ENCODE results near the gene CCDC183.

Gene CCDC183

DNA sequence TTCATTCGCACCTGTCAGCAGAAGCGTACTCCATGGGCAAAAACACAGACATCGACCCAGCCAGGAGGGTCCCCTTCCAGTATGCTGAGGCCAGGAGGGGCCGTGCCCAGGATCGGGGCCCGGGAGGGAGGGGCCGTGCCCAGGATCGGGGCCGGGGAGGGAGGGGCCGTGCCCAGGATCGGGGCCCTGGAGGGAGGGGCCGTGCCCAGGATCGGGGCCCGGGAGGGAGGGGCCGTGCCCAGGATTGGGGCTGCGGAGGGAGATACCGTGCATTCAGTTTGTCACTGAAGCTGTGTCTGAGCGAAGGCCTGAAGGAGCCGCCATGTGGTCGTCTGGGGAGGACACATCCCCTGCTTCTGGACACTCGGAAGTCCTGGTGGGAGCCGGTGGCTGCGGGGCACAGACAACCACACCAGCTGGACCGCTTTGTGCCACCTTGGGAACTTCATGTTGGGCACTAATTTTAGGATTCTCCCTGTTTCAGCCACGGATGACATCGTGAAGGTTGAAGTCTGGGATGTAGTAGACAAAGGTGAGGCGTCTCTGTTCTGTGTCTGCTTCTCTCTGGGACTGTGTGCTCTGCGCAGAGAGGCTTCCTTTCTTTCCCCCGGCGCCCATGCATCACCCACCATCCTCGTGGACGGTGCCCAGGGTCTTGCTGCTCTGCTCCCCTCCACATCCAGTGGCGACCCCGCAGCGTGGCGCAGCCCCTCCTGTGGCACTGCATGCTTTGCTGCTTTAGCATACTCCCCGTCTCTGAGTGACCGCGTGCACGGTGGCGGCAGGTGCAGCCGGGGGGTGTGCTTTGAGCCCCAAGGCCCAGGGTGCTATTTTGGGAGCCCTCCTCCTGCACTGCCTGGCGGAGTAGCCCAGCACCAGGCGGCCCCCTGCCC lies 29.4 kb downstream of the CCDC183 start:
- Histone ChIP-seq H3K9ac (ENCODE audit: low read length) (no peak overlapping the region), H3K18ac (ENCODE audit: low read length) (no peak overlapping the region), H3K4me2 (ENCODE audit: low read length) (no peak overlapping the region), H3K4ac (ENCODE audit: low read depth, low read length) (no peak overlapping the region), H3K27me3 (ENCODE audit: insufficient read depth, low read length, poor library complexity) (no peaks in the 10 kb centered on the region), H3K36me3 (ENCODE audit: control insufficient read depth, insufficient read depth, low read length) (peaks cover 19% of the 10 kb centered on the region), H3K23ac (ENCODE audit: low read length) (no peak overlapping the region), H3K27ac (ENCODE audit: low read depth, low read length) (no peak overlapping the region), H4K8ac (ENCODE audit: low read depth, low read length) (no peak overlapping the region), H3K56ac (ENCODE audit: low read length) (no peak overlapping the region), H3K4me1 (ENCODE audit: control insufficient read depth, low read depth, low read length) (no peaks in the 10 kb centered on the region), H3K79me1 (ENCODE audit: low read length) (peaks cover 8% of the 10 kb centered on the region), H2AK5ac (ENCODE audit: low read length) (no peak overlapping the region), H3K79me2 (ENCODE audit: control insufficient read depth, insufficient read depth, low read length) (peaks cover 4% of the 10 kb centered on the region), H2BK15ac (replicated peaks; ENCODE audit: low read depth) (no peak overlapping the region), H3K4me3 (ENCODE audit: low read length) (no peak overlapping the region), H2BK120ac (ENCODE audit: low read depth, low read length) (no peak overlapping the region), H2BK5ac (ENCODE audit: low read length) (no peak overlapping the region), H4K5ac (ENCODE audit: low read length) (no peak overlapping the region)
- WGBS (ENCODE audit: extremely low coverage, insufficient coverage, low lambda C conversion rate) = no CpG with 5 or more reads among the region's 44 CpGs
- DNase-seq = no peak

DNA sequence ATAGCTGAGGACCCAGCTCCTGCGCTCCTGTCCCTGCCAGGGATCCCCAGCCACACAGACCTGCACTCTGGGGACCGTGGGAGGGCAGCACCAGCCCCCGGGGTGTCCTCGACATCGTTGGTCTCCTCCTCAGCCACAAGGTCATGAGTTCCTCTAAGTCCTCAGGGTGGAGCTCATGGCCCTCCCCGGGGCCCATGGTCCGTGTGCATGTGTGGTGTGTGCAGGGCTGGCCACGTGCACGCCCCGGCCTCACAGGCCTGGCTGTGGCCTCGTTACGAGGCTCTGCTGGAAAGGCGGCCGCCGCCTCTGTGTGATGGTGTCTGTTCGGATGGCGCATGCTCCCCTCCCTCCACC lies 30.0 kb downstream of the CCDC183 start:
- no peak overlapping the region for H4K8ac ChIP-seq (ENCODE audit: low read depth, low read length)
- H3K79me2 ChIP-seq (ENCODE audit: control insufficient read depth, insufficient read depth, low read length) = peaks cover 4% of the 10 kb centered on the region
- no peak overlapping the region for H3K4ac ChIP-seq (ENCODE audit: low read depth, low read length)
- peaks cover 8% of the 10 kb centered on the region for H3K79me1 ChIP-seq (ENCODE audit: low read length)
- H3K4me3 ChIP-seq (ENCODE audit: low read length) = no peak overlapping the region
- no peak overlapping the region for H2BK5ac ChIP-seq (ENCODE audit: low read length)
- no peak overlapping the region for H2BK15ac ChIP-seq (replicated peaks; ENCODE audit: low read depth)
- no peak overlapping the region for H3K4me2 ChIP-seq (ENCODE audit: low read length)
- no peak overlapping the region for H3K18ac ChIP-seq (ENCODE audit: low read length)
- H3K4me1 ChIP-seq (ENCODE audit: control insufficient read depth, low read depth, low read length) = no peaks in the 10 kb centered on the region
- no peak overlapping the region for H2BK120ac ChIP-seq (ENCODE audit: low read depth, low read length)
- H2AK5ac ChIP-seq (ENCODE audit: low read length) = no peak overlapping the region
- no peak overlapping the region for H3K9ac ChIP-seq (ENCODE audit: low read length)
- H3K36me3 ChIP-seq (ENCODE audit: control insufficient read depth, insufficient read depth, low read length) = peaks cover 19% of the 10 kb centered on the region
- H3K27me3 ChIP-seq (ENCODE audit: insufficient read depth, low read length, poor library complexity) = no peaks in the 10 kb centered on the region
- no peak for DNase-seq
- no peak overlapping the region for H3K56ac ChIP-seq (ENCODE audit: low read length)
- no CpG with 5 or more reads among the region's 17 CpGs for WGBS (ENCODE audit: extremely low coverage, insufficient coverage, low lambda C conversion rate)
- no peak overlapping the region for H3K23ac ChIP-seq (ENCODE audit: low read length)
- no peak overlapping the region for H4K5ac ChIP-seq (ENCODE audit: low read length)
- H3K27ac ChIP-seq (ENCODE audit: low read depth, low read length) = no peak overlapping the region

DNA sequence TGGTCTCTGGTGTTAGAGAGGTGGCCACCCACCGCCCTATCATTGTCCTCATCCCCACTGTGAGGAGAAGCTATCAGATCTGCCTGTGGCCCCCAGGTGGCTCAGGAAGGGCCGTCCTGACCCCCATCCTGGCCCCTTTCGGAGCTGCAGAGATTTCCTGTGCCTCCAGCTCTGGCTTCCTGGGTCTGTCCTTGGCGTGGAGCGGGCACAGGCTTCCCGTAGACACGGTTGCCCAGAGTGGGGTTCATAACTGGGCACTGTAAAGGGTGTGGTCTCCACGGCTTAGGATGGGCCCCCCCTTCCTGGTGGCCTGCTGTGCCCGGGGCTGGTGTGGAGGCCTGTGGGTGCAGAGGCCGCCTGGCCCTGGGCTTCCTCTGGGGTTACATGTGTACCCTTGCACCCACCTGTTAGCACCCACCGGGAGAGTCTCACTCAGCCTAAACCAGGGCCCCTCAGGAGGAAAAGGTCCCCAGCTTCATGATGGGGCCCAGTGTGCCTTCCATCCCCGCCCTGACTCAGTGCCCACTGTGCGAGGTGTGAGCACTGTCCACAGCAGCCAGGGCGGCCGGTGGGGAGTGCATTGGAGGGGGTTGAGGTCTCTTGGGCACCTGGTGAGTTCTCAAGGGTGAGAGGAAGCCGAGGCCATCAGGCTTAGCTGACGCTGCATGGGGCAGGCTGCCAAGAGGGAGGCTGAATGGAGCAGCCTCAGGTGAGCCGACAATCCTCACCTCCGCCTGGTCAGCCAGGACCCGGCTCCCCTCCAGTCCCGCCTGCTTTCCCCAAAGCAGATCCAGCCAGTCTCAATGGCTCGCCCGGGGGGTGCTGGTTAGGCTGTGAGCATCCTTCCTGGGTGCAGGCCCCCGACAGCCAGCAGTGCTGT lies 30.8 kb downstream of the CCDC183 start:
- Histone ChIP-seq H4K8ac (ENCODE audit: low read depth, low read length) (no peak overlapping the region), H3K4me1 (ENCODE audit: control insufficient read depth, low read depth, low read length) (no peaks in the 10 kb centered on the region), H2BK15ac (replicated peaks; ENCODE audit: low read depth) (no peak overlapping the region), H2BK120ac (ENCODE audit: low read depth, low read length) (no peak overlapping the region), H3K36me3 (ENCODE audit: control insufficient read depth, insufficient read depth, low read length) (peaks cover 19% of the 10 kb centered on the region), H3K56ac (ENCODE audit: low read length) (no peak overlapping the region), H3K18ac (ENCODE audit: low read length) (no peak overlapping the region), H3K9ac (ENCODE audit: low read length) (no peak overlapping the region), H3K27ac (ENCODE audit: low read depth, low read length) (no peak overlapping the region), H3K4me3 (ENCODE audit: low read length) (no peak overlapping the region), H3K4me2 (ENCODE audit: low read length) (no peak overlapping the region), H3K4ac (ENCODE audit: low read depth, low read length) (no peak overlapping the region), H3K79me2 (ENCODE audit: control insufficient read depth, insufficient read depth, low read length) (peaks cover under 1% of the 10 kb centered on the region), H4K5ac (ENCODE audit: low read length) (no peak overlapping the region), H3K27me3 (ENCODE audit: insufficient read depth, low read length, poor library complexity) (no peaks in the 10 kb centered on the region), H3K79me1 (ENCODE audit: low read length) (peaks cover 5% of the 10 kb centered on the region), H2BK5ac (ENCODE audit: low read length) (no peak overlapping the region), H2AK5ac (ENCODE audit: low read length) (no peak overlapping the region), H3K23ac (ENCODE audit: low read length) (no peak overlapping the region)
- WGBS (ENCODE audit: extremely low coverage, insufficient coverage, low lambda C conversion rate) = no CpG with 5 or more reads among the region's 24 CpGs
- DNase-seq = no peak

DNA sequence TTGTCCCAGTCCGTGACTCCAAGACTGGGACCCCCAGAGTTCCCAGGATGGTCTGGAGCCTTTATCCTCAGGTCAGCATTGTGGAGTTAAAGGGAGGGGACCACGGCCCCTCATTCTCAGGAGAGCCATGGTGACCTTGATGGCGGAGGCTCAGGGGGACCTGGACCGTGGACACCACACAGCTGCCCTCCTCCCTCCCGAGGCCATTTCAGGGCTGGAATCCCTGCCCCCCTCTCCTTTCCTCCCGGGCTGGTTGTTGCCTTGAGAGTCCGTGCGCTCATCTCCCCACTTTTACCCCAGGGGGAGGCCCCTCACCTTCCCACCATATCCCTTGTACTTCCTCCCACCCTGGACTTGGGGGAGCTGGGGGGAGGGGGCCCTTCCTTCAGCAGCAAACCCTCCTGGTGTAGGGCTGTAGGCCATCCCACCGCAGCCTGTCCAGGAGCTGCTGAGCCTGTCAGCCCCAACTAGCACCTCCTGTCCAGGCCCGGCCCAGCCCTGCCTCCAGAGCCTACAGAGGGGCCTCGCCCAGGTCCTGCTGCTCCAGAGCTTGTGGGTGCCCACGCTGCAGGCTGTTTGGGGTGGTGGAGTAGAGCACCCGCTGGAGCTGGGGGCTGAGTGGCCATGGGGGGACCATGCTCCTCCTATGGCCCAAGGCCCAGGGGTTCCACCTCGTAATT lies 31.8 kb downstream of the CCDC183 start:
- Histone ChIP-seq H2BK15ac (replicated peaks; ENCODE audit: low read depth) (no peak overlapping the region), H2AK5ac (ENCODE audit: low read length) (no peak overlapping the region), H3K56ac (ENCODE audit: low read length) (no peak overlapping the region), H3K4me2 (ENCODE audit: low read length) (no peak overlapping the region), H4K8ac (ENCODE audit: low read depth, low read length) (no peak overlapping the region), H3K18ac (ENCODE audit: low read length) (no peak overlapping the region), H3K36me3 (ENCODE audit: control insufficient read depth, insufficient read depth, low read length) (peaks cover 24% of the 10 kb centered on the region), H2BK120ac (ENCODE audit: low read depth, low read length) (no peak overlapping the region), H3K4me3 (ENCODE audit: low read length) (no peak overlapping the region), H3K27ac (ENCODE audit: low read depth, low read length) (no peak overlapping the region), H3K9ac (ENCODE audit: low read length) (no peak overlapping the region), H3K27me3 (ENCODE audit: insufficient read depth, low read length, poor library complexity) (no peaks in the 10 kb centered on the region), H3K79me2 (ENCODE audit: control insufficient read depth, insufficient read depth, low read length) (no peaks in the 10 kb centered on the region), H3K4ac (ENCODE audit: low read depth, low read length) (no peak overlapping the region), H3K79me1 (ENCODE audit: low read length) (peaks cover 1% of the 10 kb centered on the region), H2BK5ac (ENCODE audit: low read length) (no peak overlapping the region), H3K4me1 (ENCODE audit: control insufficient read depth, low read depth, low read length) (no peaks in the 10 kb centered on the region), H4K5ac (ENCODE audit: low read length) (no peak overlapping the region), H3K23ac (ENCODE audit: low read length) (no peak overlapping the region)
- no CpG with 5 or more reads among the region's 14 CpGs for WGBS (ENCODE audit: extremely low coverage, insufficient coverage, low lambda C conversion rate)
- no peak for DNase-seq

- H3K9ac ChIP-seq (ENCODE audit: low read length) = no peak overlapping the region
- H2AK5ac ChIP-seq (ENCODE audit: low read length) = no peak overlapping the region
- no CpG with 5 or more reads among the region's 31 CpGs for WGBS (ENCODE audit: extremely low coverage, insufficient coverage, low lambda C conversion rate)
- DNase-seq = no peak
- H3K56ac ChIP-seq (ENCODE audit: low read length) = no peak overlapping the region
- H3K4me2 ChIP-seq (ENCODE audit: low read length) = no peak overlapping the region
- H3K23ac ChIP-seq (ENCODE audit: low read length) = no peak overlapping the region
- no peak overlapping the region for H3K18ac ChIP-seq (ENCODE audit: low read length)
- H3K36me3 ChIP-seq (ENCODE audit: control insufficient read depth, insufficient read depth, low read length) = peaks cover 24% of the 10 kb centered on the region
- no peak overlapping the region for H2BK120ac ChIP-seq (ENCODE audit: low read depth, low read length)
- no peak overlapping the region for H3K4me3 ChIP-seq (ENCODE audit: low read length)
- H2BK5ac ChIP-seq (ENCODE audit: low read length) = no peak overlapping the region
- H3K79me1 ChIP-seq (ENCODE audit: low read length) = no peaks in the 10 kb centered on the region
- H3K27me3 ChIP-seq (ENCODE audit: insufficient read depth, low read length, poor library complexity) = no peaks in the 10 kb centered on the region
- H3K27ac ChIP-seq (ENCODE audit: low read depth, low read length) = no peak overlapping the region
- H3K4ac ChIP-seq (ENCODE audit: low read depth, low read length) = no peak overlapping the region
- no peak overlapping the region for H2BK15ac ChIP-seq (replicated peaks; ENCODE audit: low read depth)
- H4K5ac ChIP-seq (ENCODE audit: low read length) = no peak overlapping the region
- no peak overlapping the region for H4K8ac ChIP-seq (ENCODE audit: low read depth, low read length)
- H3K79me2 ChIP-seq (ENCODE audit: control insufficient read depth, insufficient read depth, low read length) = no peaks in the 10 kb centered on the region
- H3K4me1 ChIP-seq (ENCODE audit: control insufficient read depth, low read depth, low read length) = no peaks in the 10 kb centered on the region
Observed at GRCh38 chr9:136828474-136829140, 32.5 kb downstream of the CCDC183 start.
